IMR-90 (cell line): ENCODE results near the gene ARID4B. TPM values are rescaled to one million over a fixed set of nuclear protein-coding genes. Genes with fewer than 3 reads are reported as not detected.
"Not testable (repeated sequence)": the region's sequence is repeated elsewhere in the genome, so short reads cannot be mapped to it uniquely, and the experiment has no call there.

Source experiments
- ATAC-seq: fragments of 200-7000 bp; cut with Tn5 transposase; 2 replicates; pipeline ENCODE4 v1.9.1; 2020; ENCODE audit warnings: low read depth, mild to moderate bottlenecking, moderate library complexity
- BruUV-seq: library from RNA; stranded (reverse); fragments of 400-500 nt; replicated peaks from 2 replicates; lab custom pipeline; 2021; lab: Mats Ljungman, UMichigan
- CTCF ChIA-PET: fragments of 300-600 bp; formaldehyde crosslinking; extraction: SDS; loops from one replicate; lab custom pipeline; 2021; ENCODE audit warnings: antibody characterized with exemption; lab: Yijun Ruan, JAX
- POLR2A ChIA-PET: fragments of 300-600 bp; sonication (Branson Sonifier 250); formaldehyde crosslinking; loops from one replicate; lab custom pipeline; 2022; ENCODE audit warnings: antibody characterized with exemption; ENCODE audit not compliant: unreplicated experiment; lab: Charles Lee
- DNase-seq: peaks from one replicate; pipeline ENCODE4 v3.0.0; 2013
- H2AFZ ChIP-seq: replicated peaks from 2 replicates; pipeline ENCODE3; 2013; ENCODE audit warnings: low read length, mild to moderate bottlenecking; ENCODE audit not compliant: poor library complexity
- H2AK5ac ChIP-seq: 2 replicates; pipeline ENCODE4 v1.6.1; 2013; ENCODE audit warnings: low read depth, low read length, inconsistent platforms
- H2AK9ac ChIP-seq: replicated peaks from 2 replicates; pipeline ENCODE3; 2013; ENCODE audit warnings: mild to moderate bottlenecking, low read depth, low read length, moderate library complexity; ENCODE audit not compliant: poor library complexity
- H2BK120ac ChIP-seq: 2 replicates; pipeline ENCODE4 v1.6.1; 2013; ENCODE audit warnings: low read depth, low read length, inconsistent platforms
- H2BK15ac ChIP-seq: 3 replicates; pipeline ENCODE4 v1.6.1; 2013; ENCODE audit warnings: low read depth, low read length, inconsistent platforms
- H2BK20ac ChIP-seq: 2 replicates; pipeline ENCODE4 v1.6.1; 2013; ENCODE audit warnings: low read depth, mild to moderate bottlenecking, inconsistent platforms, low read length, moderate library complexity
- H2BK5ac ChIP-seq: 2 replicates; pipeline ENCODE4 v1.6.1; 2013; ENCODE audit warnings: mild to moderate bottlenecking, low read depth, low read length, inconsistent platforms; ENCODE audit not compliant: poor library complexity, severe bottlenecking
- H3K14ac ChIP-seq: replicated peaks from 2 replicates; pipeline ENCODE4 v1.6.1; 2013; ENCODE audit warnings: low read depth, low read length, inconsistent platforms
- H3K18ac ChIP-seq: 2 replicates; pipeline ENCODE4 v1.6.1; 2013; ENCODE audit warnings: low read depth, low read length, control low read depth
- H3K23ac ChIP-seq: 2 replicates; pipeline ENCODE4 v1.6.1; 2013; ENCODE audit warnings: low read depth, low read length, inconsistent platforms
- H3K27ac ChIP-seq: 2 replicates; pipeline ENCODE4 v1.5.1; 2013; ENCODE audit warnings: mild to moderate bottlenecking, control low read depth, low read length; ENCODE audit not compliant: insufficient read depth
- H3K27me3 ChIP-seq: 2 replicates; pipeline ENCODE4 v1.6.1; 2013; ENCODE audit warnings: low read length; ENCODE audit not compliant: control insufficient read depth, insufficient read depth
- H3K36me3 ChIP-seq: 2 replicates; pipeline ENCODE4 v1.6.1; 2013; ENCODE audit warnings: low read length, mixed read lengths; ENCODE audit not compliant: control insufficient read depth, insufficient read depth
- H3K4ac ChIP-seq: 2 replicates; pipeline ENCODE4 v1.6.1; 2013; ENCODE audit warnings: low read depth, low read length, inconsistent platforms
- H3K4me1 ChIP-seq: 2 replicates; pipeline ENCODE4 v1.6.1; 2013; ENCODE audit warnings: low read length, mixed read lengths; ENCODE audit not compliant: control insufficient read depth, insufficient read depth
- H3K4me2 ChIP-seq: 2 replicates; pipeline ENCODE4 v1.6.1; 2013; ENCODE audit warnings: low read depth, mild to moderate bottlenecking, control low read depth, low read length, moderate library complexity
- H3K4me3 ChIP-seq: 2 replicates; pipeline ENCODE4 v1.5.1; 2013; ENCODE audit warnings: low read depth, mild to moderate bottlenecking, control low read depth, low read length, moderate library complexity; ENCODE audit not compliant: insufficient read depth
- H3K56ac ChIP-seq: 2 replicates; pipeline ENCODE4 v1.6.1; 2013; ENCODE audit warnings: low read length, inconsistent platforms; ENCODE audit not compliant: insufficient read depth; ENCODE audit errors: extremely low read depth
- H3K79me1 ChIP-seq, 2 experiments: 2 replicates each; pipeline ENCODE4 v1.6.1; 2013; ENCODE audit warnings: low read length in 2 of 2, inconsistent platforms in 1 of 2, low read depth in 1 of 2
- H3K9ac ChIP-seq: 2 replicates; pipeline ENCODE4 v1.6.1; 2013; ENCODE audit warnings: low read depth, low read length, control low read depth
- H3K9me1 ChIP-seq: 2 replicates; pipeline ENCODE4 v1.6.1; 2013; ENCODE audit warnings: low read length, inconsistent platforms; ENCODE audit not compliant: insufficient read depth
- H3K9me3 ChIP-seq: 2 replicates; pipeline ENCODE4 v1.6.1; 2013; ENCODE audit warnings: low read length; ENCODE audit not compliant: control insufficient read depth, insufficient read depth
- H4K20me1 ChIP-seq: 2 replicates; pipeline ENCODE4 v1.6.1; 2013; ENCODE audit warnings: low read length, inconsistent platforms; ENCODE audit not compliant: insufficient read depth
- H4K5ac ChIP-seq: 2 replicates; pipeline ENCODE4 v1.6.1; 2013; ENCODE audit warnings: mild to moderate bottlenecking, low read depth, low read length, control low read depth
- H4K8ac ChIP-seq, 2 experiments: 2 replicates each; pipeline ENCODE4 v1.6.1; 2013; ENCODE audit warnings: low read depth in 2 of 2, low read length in 2 of 2, control low read depth in 1 of 2, inconsistent platforms in 1 of 2
- H4K91ac ChIP-seq: 2 replicates; pipeline ENCODE4 v1.6.1; 2013; ENCODE audit warnings: low read depth, low read length, inconsistent platforms; ENCODE audit not compliant: insufficient read depth
- CEBPB ChIP-seq: IDR thresholded peaks from 2 replicates; pipeline ENCODE4 v1.6.1; 2012; ENCODE audit warnings: low read depth, low read length, improper control_type of control experiment
- SMC3 ChIP-seq: fragments of 150-350 bp; IDR thresholded peaks from 2 replicates; pipeline ENCODE4 v1.6.1; 2016; ENCODE audit warnings: low read depth, mild to moderate bottlenecking, antibody characterized with exemption, low read length, moderate library complexity
- WGBS, 2 experiments: methylation state at CpG; one replicate each; pipeline versions ENCODE4 v1.1.5 to v1.1.7; 2013; ENCODE audit warnings: missing lambda C conversion rate in 2 of 2; ENCODE audit not compliant: insufficient read length in 1 of 2; ENCODE audit errors: extremely low coverage in 2 of 2; 5-methylcytosine and 5-hydroxymethylcytosine counted together
- dilution Hi-C: fragments of 300-500 bp; cut with HindIII; formaldehyde crosslinking; loops from one replicate; pipeline ENCODE4 v1.14.3; 2018; ENCODE audit warnings: low sequenced_read_pairs; ENCODE audit not compliant: unreplicated experiment
- in situ Hi-C: fragments of 300-500 bp; cut with MboI; formaldehyde crosslinking; loops from 3 replicates; pipeline ENCODE4 v1.14.3; 2019; ENCODE audit warnings: low sequenced_read_pairs, inconsistent platforms, mixed read lengths
- intact Hi-C: fragments of 100-400 bp; cut with micrococcal nuclease; formaldehyde crosslinking; loops from 2 replicates; pipeline ENCODE4 v1.10.0; 2022
- polyA plus RNA-seq, 3 experiments: library from polyadenylated mRNA; depleted of rRNA; stranded (reverse); fragments of >200 nt; gene quantifications; 2 replicates each; pipeline ENCODE4 v1.2.3, GENCODE V29; 2012; ENCODE audit warnings: low replicate concordance in 1 of 3
- total RNA-seq: library from RNA; depleted of rRNA; stranded (reverse); fragments of >200 nt; gene quantifications from 2 replicates; pipeline ENCODE4 v1.2.3, GENCODE V29; 2012

The ARID4B gene
- total and polyA plus RNA-seq, 2 of the 4 experiments (the other 2 are of a cell fraction): 8.5 to 16.0 TPM

DNA sequence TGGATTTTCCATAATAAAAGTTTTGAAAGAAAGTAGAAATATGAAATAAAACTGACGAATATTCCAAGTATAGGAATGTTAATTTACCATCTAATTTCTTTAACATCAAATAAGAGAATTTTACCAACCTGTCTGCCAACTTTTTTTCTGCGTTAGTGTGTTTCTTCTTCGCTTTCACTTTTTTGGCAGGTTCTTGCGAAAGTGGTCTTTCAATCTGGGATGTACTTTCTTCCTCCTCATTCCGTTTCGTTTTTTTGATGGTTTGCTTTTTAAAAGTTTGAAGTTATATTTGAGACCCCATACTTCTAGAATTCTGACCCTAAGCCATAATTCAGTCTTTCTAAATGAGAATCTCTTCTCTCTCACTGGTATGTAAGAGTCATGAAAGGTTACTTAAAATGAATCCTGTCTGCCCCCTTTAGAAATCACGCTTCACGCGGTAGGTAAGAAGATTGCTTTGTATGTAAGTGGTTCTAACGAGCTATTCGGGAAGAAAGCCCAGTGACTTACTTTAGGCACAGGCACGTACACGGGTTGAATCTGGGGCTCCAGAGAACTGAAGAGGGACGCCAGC, 167.5 kb downstream of the ARID4B start:
- H3K56ac ChIP-seq: peak overlapping the region; percentile 51
- dilution Hi-C loops: no loop called here
- in situ Hi-C loops: no loop called here
- H2BK120ac ChIP-seq: peak overlapping the region; percentile 26; the same call in 1 of the 2 replicates
- H3K79me1 ChIP-seq: peaks cover 35 to 49% of the 10 kb centered on the region in 2 experiments
- DNase-seq: peak; percentile 64
- ChIA-PET POLR2A (no interaction called here), CTCF (interaction anchor here (0.6 to 1.1 kb wide), 3 partner anchors 39 to 256 kb away, joined by 3 to 6 read pairs (median 4); no protein-coding TSS in a partner anchor)
- peak overlapping the region; percentile 93 for H4K5ac ChIP-seq
- no peaks in the 10 kb centered on the region for H3K27me3 ChIP-seq
- peaks cover 15% of the 10 kb centered on the region for H3K9me1 ChIP-seq
- peak overlapping the region; percentile 37 for H2AK9ac ChIP-seq
- TF ChIP-seq SMC3 (no peak), CEBPB (peak; percentile 60)
- peak overlapping the region; percentile 82 to 98 for H4K8ac ChIP-seq
- peak overlapping the region; percentile 76 for H4K91ac ChIP-seq
- peak; percentile 36 for ATAC-seq
- peak overlapping the region; percentile 82 for H2BK5ac ChIP-seq
- H3K18ac ChIP-seq: peak overlapping the region; percentile 30; the same call in 1 of the 2 replicates
- peaks cover 2% of the 10 kb centered on the region for H3K4me1 ChIP-seq
- no peaks in the 10 kb centered on the region for H3K9me3 ChIP-seq
- H3K27ac ChIP-seq: peak overlapping the region; percentile 95
- H2BK15ac ChIP-seq: no peak overlapping the region
- WGBS, 2 experiments: 0% methylated on average over 4 of the region's 14 CpGs; no CpG with 5 or more reads in 1 of the 2 experiments
- peak overlapping the region; percentile 89 for H3K14ac ChIP-seq
- no peak overlapping the region for H2AK5ac ChIP-seq
- peak overlapping the region; percentile 83 for H3K23ac ChIP-seq
- H3K4me3 ChIP-seq: peak overlapping the region; percentile 88
- H2AFZ ChIP-seq: peak overlapping the region; percentile 92
- intact Hi-C loops: loop anchor here (5.0 kb wide), 1 partner anchor 257 kb away; no protein-coding TSS in a partner anchor
- peak overlapping the region; percentile 84 for H3K4ac ChIP-seq
- H3K36me3 ChIP-seq: peaks cover 23% of the 10 kb centered on the region
- H3K9ac ChIP-seq: peak overlapping the region; percentile 96
- no peak overlapping the region for H2BK20ac ChIP-seq
- H4K20me1 ChIP-seq: no peaks in the 10 kb centered on the region
- H3K4me2 ChIP-seq: peak overlapping the region; percentile 87
- BruUV-seq: TSS peak; percentile 43

DNA sequence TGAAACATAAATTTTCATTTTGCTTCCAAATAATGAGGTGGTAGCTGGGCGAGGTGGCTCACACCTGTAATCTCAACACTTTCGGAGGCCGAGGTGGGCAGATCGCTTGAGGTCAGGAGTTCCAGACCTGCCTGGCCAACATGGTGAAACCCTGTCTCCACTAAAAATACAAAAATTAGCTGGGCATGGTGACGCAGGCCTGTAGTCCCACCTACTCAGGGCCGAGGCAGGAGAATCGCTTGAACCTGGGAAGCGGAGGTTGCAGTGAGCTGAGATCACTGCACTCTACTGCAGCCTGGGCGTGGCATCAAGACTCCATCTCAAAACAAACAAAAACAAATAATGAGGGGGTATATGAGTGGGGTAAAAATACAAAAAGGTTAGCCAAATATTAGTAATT, 168.0 kb downstream of the ARID4B start:
- H2BK20ac ChIP-seq, H2AFZ ChIP-seq, H3K18ac ChIP-seq, H3K14ac ChIP-seq, H3K27me3 ChIP-seq, H4K91ac ChIP-seq, BruUV-seq, H2BK120ac ChIP-seq, H4K5ac ChIP-seq, H2BK5ac ChIP-seq, POLR2A ChIA-PET, H3K4ac ChIP-seq, H4K20me1 ChIP-seq, H2BK15ac ChIP-seq, in situ Hi-C loops, H3K27ac ChIP-seq, H3K23ac ChIP-seq, dilution Hi-C loops, DNase-seq, H3K9me3 ChIP-seq, H4K8ac ChIP-seq, H3K4me1 ChIP-seq, H3K56ac ChIP-seq, ATAC-seq, H2AK9ac ChIP-seq: not testable (repeated sequence)
- intact Hi-C loops: loop anchor here (5.0 kb wide), 1 partner anchor 257 kb away; no protein-coding TSS in a partner anchor
- 0 out of 2 replicates have a peak overlapping the region, but pooled peaks have one; percentile 21 for H2AK5ac ChIP-seq
- H3K9ac ChIP-seq: 0 out of 2 replicates have a peak overlapping the region, but pooled peaks have one; percentile 96
- peaks cover 15% of the 10 kb centered on the region for H3K9me1 ChIP-seq
- CTCF ChIA-PET: interaction anchor here (0.6 kb wide), 1 partner anchor 38 kb away, joined by 4 read pairs; no protein-coding TSS in a partner anchor
- H3K4me2 ChIP-seq: peak overlapping the region; percentile 87
- H3K4me3 ChIP-seq: peak overlapping the region; percentile 11; the same call in 1 of the 2 replicates
- peaks cover 35 to 52% of the 10 kb centered on the region in 2 experiments for H3K79me1 ChIP-seq
- peaks cover 26% of the 10 kb centered on the region for H3K36me3 ChIP-seq
- 100% methylated on average over 3 of the region's 9 CpGs; no CpG with 5 or more reads in 1 of the 2 experiments for WGBS, 2 experiments
